SIG-M5 (cell line): ENCODE measurements around the gene PPP1R3G.

Experiments
- DNase-seq: peaks from one replicate; lab custom pipeline; 2025; lab: John Stamatoyannopoulos, UW

PPP1R3G gene

DNA sequence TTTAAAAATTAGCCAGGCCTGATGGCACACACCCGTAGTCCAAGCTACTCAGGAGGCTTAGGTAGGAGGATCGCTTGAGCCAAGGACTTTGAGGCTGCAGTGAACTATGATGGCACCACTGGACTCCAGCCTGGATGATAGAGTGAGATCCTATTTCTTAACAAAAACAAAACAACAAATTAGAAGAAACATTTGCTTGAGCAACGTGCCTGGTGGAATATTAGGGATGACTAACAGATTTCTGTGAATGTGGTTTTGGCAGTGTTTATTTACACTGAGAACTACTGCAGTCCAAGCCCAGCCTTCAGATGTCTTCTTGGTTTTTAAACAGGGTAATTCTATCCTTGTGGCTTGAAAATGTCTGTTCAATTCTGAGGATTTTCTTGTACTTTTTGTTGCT is 9.2 kb downstream of the PPP1R3G start:
- DNase-seq, result no peak

DNA sequence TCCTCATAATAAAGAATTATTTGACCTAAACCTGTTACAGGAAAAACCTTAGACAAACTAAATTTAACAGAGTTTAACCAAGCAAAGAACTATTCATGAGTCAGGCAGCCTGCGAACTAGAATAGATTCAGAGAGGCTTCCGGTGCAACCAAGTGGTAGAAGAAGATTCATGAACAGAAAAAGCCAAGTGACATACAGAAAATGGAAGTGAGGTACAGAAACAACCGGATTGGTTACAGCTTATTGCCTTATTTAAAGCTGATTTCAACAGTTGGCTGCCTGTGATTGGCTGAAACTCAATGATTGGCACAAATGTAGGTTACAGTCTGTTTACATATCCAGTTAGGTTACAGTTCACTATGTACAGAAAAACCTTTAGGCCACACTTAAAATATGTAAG is 10.1 kb downstream of the PPP1R3G start:
- peak; percentile 54 for DNase-seq

DNA sequence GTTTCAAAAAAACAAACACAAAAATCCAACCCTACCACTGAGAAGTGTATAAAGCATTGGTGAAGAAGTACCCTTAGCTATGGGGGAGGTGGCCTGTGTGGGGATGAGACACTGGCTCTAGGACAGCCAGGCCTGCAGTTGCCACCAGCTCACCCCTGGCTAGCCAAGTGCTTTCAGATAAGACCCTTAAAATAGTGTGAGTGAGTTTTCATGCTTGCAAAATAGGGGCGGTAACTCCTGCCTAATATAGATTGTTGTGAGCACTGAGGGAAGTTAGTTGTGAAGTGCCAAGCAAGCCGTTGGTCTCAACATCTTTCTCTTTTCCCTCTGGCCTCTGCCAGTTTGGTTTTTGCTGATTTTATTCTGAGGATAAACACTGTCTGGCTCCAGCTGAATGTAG is 11.3 kb downstream of the PPP1R3G start:
- peak; percentile 53 for DNase-seq

DNA sequence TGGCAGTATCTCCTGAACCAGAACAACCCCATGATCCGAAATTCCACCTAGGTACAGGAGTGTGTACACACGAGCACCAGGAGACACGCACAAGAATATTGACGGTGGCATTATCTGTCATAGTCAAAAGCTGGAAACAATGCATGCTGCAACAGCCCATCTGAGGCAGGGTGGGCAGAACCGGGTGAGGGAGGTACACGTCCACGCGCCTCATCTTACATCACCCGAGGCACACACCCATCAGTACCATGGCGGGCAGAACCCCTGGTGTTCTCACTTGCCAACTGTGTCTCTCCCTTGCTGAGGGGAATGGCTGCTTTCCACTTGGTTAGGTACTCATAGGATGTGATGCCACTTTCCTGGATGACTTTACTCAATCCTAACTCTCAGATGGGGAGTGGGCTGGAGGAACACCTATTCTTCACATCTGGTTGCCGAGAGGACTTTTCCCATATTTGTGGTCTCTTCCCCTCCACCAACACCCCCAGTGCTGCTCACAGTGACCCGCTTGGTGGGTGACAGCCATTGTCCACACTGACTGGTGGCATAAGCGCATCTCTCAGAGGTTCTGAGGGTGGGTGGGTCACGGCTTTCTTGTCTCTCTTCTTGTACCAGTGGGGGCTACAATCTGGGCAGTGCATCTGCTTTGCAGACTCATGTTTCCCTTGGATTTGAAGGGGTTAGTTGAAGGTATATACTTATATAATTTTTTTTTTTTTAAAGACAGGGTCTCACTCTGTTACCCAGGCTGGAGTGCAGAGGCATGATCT is 13.5 kb downstream of the PPP1R3G start:
- DNase-seq, result no peak

DNA sequence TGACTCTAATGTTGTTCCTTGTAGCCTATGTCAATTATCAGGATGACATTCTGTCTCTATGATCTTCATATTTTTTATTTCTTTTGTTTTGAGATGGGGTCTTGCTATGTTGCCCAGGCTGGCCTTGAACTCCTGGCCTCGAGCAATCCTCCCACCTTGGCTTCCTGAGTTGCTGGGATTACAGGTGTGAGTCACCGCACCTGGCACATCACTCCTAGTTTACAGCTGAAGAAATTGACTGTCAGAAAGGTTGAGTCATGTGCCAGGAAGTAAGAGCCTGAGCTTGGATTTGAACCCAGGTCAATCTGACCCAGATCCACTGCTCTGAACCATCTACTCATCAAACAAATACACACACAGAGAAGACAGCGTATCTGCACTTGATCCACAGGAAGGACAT is 14.4 kb downstream of the PPP1R3G start:
- DNase-seq, result no peak

DNA sequence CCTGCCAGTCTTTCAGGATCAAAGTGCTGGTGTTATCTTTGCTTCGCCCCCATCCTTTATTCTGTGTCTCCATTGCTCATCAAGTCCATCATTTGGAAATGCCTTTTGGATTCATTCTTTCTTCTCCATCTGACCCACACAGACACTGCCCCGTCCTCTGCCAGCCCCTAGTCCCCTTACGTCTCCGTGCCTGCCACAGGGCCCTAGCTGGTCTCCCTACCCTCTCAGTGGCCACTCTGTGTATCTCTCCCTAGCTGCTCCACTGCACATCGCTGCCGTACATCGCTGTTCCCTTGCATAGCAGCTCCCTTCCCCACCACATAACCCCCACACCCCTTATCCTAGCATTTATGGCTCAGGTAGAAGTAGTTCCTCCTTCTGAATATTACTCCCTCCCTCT is 15.7 kb downstream of the PPP1R3G start:
- no peak for DNase-seq

DNA sequence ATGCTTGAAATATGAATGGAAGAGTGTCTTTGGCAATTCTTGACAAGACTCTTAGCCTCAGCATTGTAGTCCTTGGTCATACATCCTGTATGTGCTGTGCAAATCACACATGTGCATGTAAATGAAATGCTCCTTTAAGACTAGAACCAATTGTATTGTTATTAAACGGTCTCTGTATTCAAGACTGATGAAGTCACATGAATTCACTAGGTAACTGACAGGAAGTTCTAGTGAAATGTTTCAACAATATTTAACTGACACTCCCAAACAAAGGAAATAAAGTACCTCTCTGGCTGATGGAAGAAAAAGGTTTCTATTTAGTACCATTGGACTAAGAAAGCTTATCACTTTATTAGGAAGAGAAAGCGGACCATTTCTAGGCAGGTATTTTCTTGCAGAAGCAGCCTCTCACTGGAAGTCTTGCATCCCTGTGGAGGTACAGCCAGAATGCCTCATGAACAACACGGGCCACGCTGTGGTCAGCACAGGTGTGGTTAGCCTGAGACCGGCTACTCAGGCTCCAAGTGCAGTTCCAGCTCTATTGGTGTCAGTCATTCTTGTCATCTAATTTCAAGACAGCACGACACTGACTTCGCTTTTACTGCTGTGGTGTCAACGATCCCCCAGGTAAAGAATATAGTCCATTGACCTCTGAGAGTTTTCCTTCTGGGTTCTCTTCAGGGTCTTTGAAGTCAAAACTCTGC is 17.3 kb downstream of the PPP1R3G start:
- no peak for DNase-seq

DNA sequence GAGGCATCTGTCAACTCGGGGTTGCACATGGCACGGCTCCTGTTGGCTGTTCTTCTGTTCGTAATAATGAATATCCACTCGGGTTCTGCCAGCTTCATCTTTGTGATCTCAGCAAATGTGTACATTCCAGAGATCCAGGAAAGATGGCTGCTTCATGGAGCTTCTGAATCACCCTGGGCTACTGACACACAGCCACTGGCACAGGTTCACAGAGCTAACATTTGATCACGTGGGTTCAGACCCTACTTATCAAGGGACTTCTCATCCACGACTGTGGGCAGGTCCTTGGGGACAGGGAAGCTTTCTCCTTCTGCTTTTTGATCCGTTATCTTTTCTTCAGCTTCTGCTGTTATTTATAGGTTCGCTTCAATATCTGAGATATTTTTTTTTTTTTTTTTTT is 18.1 kb downstream of the PPP1R3G start:
- no peak for DNase-seq

DNA sequence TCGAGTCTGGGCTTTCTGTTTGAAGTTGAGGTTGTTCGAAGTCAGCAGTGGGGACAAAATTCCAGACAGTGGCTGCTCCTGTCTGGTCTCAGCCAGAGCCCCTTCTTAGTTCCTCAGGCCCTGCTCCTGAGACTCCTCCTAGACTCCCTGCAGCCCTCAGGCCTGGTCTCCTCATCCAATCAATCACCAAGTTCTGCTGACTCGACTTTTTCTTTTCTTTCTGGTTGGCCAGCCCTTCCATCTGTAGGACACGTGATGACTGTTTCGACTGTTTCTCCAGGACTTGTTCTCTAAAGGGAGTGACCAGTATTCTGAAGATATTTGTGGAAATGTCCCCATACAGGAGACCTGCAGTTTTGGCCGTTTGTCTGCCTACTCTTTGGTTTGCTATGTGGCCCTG is 19.5 kb downstream of the PPP1R3G start:
- DNase-seq, result no peak

DNA sequence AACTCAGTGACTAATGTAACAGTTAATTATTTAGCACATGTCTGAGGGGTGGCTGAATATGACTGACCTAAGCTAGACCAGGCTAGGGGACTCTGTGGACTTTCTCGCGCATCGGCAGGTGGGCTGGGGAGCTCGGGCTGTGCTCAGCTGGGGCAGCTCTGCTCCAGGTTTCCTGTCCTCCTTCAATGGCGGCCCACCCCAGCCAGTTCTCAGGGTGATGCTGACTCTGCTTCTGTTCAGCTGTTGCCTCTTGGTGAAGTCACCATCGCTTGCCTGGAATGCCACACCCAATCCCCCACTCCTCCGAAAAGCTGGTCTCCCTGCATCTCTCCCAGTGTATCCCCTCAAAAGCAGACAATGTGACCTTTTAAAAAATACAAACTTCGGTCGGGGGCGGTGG is 20.0 kb downstream of the PPP1R3G start:
- no peak for DNase-seq

DNA sequence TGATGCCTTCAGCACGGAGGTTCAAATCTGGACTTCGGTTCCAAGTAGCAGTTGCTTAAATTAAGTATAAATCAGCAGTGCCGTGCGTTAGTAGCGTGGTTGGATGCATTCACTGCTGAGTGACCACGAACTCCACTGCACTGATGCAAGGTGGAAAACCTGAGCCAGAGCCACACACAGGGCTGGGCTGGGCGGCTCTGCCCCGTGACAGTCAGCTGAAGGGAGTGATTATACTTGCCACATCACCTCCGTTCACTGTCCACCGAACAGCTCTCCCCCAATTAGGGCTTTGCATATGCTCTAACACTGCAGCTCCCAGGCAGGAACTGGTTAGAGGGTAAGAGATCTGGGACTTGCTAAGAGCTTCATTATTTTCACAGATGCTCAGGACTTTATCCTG is 22.2 kb downstream of the PPP1R3G start:
- no peak for DNase-seq

DNA sequence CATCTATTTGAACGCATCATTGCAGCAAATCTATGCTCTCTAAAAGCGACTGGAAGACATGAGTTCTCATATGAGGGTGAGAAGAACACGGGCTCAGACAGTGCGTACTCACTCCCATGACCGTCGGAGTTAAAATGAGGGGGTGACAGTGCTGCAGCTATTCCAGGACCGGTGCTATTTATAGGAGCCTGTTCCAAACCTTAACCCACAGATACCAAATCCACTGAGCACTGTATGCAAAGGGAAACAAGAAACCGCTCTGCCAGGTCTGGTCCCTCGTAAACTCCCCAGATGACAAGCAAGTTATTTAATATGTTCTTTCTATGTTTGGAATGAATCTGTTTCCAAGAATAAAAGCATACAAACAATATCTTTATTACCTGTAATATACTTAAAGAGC is 22.9 kb downstream of the PPP1R3G start:
- no peak for DNase-seq

DNA sequence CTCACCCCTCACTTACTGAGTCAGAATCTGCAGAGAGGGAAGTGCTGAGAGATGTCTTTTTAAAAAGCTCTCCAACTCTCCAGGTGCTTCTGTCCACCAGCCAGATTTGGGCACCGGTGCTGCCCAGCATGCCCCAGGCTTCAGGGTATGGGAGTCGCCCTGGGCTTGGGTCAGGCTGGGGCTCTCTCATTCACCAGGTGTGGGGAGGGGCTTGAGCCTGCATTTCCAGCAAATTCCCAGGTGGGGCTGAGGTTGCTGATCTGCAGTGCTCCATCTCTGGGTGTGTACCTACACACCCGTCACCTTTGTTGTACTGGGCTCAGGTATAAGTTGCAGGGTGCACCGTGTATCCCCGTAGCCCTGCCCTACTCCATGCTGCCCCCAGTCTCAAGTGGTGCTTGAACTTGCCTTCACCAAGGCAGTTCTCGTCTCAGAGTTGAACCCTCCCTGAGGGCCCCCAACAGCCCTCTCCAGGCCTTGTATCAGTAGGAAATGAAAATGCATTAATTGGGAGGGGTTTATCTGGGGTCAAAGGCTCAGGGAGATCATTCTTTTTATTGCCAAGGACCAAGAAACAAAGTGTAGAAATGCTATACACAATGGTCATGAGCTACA is 23.5 kb downstream of the PPP1R3G start:
- no peak for DNase-seq

DNA sequence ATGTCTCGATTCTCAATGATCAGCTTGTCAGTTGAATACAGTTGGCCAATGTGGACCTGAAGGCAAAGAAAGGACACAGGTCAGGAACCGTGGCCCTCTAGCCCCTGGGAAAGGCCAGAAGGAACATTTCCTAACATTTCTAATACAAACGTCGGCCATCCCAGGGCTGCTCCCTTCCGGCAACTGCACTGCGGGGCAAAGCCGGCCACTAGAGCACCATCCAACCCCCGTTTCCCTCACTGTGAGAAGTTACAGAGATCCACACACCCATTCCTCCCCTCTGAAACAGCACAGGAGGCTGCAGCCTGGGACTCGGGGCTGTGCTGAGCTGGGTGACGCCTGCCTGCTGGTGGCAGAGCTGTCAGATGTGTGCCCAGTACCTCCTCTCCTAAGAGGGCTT is 24.3 kb downstream of the PPP1R3G start:
- no peak for DNase-seq

DNA sequence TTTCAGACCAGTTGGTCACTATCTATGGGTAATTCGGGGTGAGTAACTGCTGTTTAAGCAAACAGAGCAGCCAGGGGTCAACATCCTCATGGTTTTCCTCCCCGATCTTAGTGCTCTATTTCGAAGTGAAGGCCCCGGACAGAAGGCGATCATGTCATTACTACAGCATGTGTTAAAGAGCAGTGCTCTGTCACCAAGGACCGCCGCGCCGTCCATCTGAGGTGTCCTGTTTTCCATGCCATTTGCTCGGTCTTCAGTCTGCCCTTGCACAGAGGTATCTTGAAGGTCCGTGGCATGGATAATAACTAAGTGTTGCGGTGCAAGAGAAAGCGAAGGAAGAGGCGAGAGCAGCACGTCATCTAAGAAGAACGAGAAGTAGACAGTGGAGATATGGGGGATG is 25.1 kb downstream of the PPP1R3G start:
- no peak for DNase-seq

DNA sequence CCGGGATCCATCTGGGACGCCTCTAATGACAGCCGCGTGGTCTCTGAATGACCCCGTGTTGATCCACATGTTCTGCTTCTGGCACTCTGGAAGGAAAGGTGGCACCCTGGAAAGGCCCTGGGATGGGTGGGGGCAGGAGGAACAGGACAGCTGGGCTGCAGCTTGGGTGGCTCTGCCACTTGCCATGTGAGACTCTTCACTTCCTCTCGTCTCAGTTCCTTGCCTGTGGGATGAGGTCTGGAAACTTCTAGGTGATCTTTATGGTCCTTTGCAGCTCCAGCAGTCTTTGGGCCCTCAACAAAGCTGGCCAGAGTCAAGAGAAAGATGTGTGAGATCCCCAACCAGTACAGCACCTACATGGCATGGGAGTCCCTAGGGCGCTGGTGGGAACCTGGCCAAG is 26.5 kb downstream of the PPP1R3G start:
- DNase-seq, result no peak

DNA sequence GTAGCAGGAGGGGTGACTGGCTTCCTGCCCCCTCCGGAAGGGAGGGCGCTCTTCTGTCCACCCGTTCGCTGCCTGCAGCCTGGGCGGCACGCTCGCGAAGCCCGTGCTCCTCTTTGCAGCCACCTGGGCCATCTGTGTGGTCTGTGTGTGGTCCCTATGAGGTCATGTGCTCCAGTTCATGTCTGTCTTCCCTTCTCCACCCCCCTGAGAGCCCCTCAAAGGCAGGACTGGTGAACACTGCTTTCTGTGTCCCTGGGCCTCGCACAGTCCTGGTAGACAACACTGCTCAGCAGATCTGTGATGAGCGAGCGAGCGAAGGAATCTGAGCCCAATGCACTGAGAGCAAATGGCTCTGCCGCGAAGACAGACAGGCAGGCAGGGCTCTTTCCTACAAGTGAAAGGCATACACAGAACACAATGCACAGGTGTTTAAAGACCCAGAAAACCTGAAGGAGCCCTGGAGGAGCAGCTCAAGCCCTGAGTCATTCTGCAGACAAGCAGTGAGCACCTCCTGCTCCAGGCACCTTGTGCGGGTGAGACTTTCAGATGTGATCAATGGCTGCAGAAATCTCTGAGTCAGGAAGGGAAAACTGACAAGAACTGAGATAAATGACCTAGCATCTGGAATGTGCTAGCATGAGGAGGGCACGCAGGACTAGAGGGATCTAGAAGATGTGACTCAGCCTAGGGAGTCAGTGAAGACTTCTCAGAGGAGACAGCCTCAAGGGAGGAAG is 27.1 kb downstream of the PPP1R3G start:
- no peak for DNase-seq

DNA sequence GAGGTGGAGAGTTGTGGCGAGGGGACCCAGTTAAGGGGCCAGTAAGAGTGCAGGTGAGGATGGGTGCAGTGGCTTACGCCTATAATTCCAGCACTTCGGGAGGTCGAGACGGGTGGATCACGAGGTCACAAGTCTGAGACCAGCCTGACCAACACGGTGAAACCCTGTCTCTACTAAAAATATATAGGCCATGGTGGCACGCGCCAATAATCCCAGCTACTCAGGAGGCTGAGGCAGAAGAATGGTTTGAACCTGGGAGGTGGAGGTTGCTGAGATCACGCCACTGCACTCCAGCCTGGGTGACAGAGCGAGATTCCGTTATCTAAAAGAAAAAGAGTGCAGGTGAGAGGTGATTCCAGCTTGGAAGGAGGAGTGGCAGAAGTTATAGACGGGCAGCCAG is 28.0 kb downstream of the PPP1R3G start:
- DNase-seq, result no peak

DNA sequence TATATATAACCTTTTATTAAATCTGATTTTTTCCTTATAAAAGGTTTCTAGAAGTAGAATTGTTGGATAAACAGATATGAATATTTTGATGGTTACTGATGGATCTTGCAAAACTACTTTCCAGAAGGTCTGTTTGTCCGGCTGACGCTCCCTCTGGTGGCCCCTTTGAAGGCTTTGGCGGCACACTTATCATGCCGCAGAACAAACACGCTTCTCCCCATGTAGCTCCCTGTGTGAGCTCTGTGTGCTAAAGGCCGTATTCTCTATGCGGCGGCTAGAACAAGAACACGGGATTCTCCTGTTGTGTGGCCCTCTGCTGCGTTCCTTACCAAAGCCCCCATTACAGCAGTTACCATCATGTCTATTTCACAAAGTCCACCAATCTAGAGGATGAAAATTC is 30.0 kb downstream of the PPP1R3G start:
- DNase-seq, result no peak

DNA sequence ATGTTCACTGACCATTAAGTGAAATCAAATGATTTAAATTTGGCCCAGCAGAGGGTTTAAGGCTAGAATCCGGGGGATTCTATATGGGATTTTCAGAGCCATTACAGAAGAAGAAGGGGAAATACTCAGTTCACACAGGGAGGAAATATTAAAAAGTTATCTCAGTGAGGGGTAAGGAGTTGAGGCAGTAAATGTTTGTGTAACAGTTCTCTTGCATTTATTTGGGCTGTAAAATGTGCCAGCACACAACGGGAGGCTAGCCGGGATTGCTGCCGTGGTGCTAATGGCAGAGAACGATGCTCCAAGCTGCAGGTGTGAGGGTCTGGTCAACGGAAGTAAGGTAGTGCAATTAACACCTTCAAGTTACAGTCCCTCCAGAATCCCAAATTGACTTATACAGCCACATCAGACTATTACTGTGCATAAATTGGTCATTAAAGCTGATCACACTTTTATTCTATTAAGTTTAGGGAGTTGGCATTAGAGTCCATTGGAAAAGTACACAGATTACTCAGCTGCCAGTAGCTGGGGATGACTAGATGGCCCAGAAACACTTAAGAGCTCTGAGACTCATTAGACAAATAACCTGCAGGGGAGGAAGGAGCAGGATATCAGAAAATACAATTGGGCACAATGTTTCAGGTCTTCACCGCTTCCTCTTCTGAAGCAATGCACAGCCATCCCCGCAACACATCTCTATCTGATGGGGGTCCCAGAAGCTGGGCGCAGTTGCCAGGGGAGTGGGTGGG is 31.3 kb downstream of the PPP1R3G start:
- DNase-seq, result no peak

DNA sequence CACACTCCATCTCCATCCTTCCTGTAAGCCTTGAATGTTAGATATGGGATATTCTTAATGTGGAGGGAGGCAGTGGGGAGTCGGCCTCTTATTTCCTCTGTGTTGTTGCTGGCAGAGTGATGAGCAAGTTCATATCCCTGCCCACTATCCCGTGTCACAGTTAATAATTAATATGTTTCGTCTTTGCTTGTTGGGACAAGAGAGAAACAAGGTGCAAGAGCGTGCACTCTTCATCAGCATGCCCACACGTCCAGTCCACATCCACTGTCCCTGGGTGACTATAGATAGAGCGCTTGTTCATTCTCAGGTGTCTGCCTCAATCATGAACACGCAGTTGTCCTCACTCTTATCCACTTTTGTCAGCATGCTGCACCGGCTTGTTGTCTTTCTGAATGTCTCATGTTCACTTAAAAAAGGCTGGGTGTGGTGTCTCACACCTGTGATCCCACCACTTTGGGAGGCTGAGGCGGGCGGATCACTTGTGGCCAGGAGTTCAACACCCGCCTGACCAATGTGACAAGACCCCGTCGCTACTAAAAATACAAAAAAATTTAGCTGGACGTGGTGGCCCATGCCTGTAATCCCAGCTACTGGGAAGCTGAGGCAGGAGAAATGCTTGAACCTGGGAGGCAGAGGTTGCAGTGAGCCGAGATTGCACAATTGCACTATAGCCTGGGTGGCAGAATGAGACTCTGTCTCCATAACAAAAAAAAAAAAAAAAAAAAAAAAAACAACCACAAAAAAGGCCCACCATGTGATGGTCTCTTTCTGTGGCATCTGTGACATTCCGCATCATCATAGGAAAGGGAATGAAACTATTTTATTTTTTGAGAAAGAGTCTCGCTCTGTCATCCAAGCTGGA is 34.2 kb downstream of the PPP1R3G start:
- no peak for DNase-seq
